Ureter (tissue), 1 donor: ENCODE measurements around the gene ACTL9. TPM values are rescaled to one million over a fixed set of nuclear protein-coding genes. Genes with fewer than 3 reads are reported as not detected.

ENCODE experiments used
- DNase-seq: peaks from one replicate; pipeline ENCODE4 v3.0.0-alpha.2; 2020; ENCODE audit warnings: low spot score
- total RNA-seq: library from RNA; stranded (reverse); gene quantifications from one replicate; pipeline ENCODE4 v1.2.4, GENCODE V29; 2023
- donor health status: DM: yes; HTN: yes; CAD: no.

Gene ACTL9
- total RNA-seq, 1 donor from 2014 or later: not detected

DNA sequence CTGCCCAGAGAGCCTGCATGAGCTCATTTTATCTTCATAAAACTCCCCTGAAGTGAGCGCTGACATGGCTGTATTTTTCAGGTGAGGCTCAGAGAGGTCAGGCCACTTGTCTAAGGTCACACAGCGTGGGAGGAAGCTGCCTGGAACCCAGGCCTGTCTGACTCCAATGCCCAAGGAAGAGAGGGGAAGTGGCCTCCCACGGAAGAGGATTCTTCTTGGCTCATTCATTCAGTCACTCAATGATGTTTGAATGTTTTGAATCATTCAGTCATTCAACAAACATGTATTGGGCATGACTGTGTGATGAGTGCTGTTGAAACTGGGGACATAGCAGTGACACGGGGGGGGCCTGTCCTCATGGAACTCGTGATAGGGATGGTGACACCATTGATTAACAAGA is 12.0 kb downstream of the ACTL9 start:
- DNase-seq: no peak

DNA sequence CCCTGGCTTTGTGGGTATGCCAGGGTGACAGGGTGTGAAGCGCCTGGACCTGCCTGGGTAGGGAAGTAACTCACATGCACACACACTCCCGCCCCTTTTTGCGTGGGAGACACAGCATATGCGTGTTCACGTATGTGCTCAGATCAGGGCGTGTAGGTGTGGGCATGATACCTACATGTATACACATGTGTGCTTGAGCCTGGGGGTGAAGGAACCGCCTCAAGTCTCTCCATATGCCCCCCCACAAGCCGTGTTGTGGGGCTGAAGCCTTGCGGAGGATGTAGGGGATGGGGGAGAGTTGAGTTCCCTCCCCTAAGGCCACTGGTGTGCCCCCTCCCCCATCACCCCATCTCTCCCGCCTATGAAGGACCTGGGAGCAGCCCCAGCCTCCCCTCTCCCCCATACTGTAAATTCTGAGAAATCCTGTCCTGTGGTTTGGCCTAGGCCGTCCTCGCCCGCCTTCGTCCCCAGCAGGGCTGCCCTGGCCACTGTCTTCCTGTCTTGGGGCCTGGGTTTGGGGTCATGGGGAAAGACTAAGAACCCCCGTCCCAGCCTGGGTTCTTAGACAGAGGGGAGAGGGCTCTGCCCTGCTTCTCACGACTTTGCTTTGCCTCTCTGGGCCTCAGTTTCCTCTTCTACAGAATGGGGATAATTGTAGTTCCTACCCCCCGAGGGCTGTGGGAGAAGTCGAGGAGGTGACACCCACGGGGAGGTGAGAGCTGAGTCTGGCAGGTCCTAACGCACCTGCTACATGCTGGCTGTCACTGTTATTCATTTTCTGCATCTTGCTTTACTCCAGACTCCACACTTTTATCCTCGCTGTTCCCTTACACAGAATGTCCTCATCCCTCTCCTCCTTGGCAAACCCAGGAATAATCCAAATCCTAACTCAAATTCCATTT is 14.3 kb downstream of the ACTL9 start:
- DNase-seq: peak; percentile 15

DNA sequence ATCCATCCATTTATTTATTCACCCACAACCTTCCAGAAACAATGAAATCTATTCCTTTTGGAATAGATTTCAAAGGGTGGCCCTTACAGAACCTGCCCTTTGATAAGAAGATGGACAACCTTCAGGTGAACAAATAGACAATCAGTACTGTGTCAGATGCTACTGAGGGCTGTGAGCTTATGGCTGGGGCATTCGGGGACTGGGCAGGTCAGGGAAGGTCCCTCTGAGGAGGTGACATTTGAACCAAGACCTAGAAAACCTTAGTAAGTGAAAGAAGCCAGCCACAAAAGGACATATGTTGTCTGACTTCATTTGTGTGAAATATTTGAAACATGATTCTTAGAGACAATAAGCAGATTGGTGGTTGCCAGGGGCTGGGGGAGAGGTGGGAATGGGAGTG is 15.7 kb downstream of the ACTL9 start:
- no peak for DNase-seq

DNA sequence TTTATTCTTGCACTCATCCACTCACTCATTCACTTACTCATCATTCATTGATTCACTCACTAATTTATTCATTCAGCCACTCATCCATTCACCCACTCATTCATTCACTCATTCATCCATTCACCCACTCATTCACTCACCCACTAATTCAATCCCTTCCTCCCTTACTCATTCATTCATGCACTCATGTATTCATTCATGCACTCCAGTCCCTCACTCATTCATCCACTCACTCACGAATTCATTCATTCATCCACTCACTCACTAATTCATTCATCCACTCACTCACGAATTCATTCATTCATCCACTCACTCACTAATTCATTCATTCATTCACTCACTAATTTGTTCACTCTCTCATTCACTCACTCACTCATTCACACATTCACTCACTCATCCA is 16.1 kb downstream of the ACTL9 start:
- no peak for DNase-seq

DNA sequence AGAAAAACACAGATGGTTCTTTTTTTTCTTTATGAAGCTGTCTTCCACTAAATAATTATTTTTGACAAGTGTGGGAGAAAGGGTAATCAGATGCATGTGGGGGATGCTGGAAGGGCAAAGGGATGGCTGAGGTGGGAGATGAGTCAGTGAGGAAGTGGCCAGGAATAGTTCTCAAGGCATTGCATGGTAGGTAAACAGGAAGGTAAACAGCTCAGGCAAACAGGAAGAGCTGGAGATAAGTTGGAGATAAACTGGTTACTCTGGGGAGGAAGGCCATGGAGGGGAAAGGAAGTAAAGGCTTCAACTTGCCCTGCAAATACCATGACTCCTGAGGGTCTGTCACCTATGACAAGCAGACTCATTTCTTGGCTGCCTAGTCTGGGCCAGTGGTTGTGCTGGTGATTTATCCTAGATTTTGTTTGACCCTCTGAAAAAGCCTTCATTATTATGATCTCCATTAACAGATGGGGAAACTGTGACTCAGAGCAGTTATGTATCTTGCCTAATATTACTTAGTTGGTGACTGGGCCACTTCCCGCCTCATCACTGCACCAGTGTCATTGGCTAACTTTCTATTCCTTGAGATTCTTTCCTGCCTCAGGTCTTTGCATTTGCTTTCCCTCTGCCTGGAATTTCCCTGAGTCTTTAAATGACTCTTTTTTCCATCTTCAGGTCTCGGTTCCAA is 17.1 kb downstream of the ACTL9 start:
- no peak for DNase-seq

DNA sequence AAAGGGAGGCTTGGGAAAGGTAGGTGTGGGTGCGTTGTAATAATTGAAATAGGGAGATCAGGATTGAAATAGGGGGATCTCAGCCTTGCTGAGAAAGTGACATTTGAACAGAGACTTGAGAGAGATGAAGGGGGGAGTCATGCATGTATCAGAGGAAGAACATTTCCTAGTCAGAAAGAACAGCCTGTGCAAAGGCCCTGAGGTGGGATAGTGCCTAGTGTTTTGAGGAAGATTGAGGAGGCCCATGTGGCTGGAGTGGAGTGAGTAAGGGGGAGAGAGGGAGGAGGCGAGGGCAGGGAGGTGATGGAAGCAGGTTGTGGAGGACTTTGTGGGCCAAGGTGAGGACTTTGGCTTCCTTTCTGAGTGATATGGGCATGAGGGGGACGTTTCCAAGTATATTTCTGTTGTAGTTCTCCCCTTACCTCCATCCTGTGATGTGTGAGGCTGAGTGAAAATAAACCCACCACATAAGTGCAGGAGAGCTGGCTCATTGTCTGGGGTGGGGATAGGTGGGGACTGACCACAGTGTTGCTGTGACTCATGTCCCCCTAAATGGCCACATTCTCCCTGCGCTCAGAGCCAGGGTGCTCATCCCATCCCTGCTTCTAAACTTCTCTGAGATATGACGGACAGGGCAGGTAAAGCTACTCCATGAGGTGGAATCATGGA is 17.8 kb downstream of the ACTL9 start:
- no peak for DNase-seq

DNA sequence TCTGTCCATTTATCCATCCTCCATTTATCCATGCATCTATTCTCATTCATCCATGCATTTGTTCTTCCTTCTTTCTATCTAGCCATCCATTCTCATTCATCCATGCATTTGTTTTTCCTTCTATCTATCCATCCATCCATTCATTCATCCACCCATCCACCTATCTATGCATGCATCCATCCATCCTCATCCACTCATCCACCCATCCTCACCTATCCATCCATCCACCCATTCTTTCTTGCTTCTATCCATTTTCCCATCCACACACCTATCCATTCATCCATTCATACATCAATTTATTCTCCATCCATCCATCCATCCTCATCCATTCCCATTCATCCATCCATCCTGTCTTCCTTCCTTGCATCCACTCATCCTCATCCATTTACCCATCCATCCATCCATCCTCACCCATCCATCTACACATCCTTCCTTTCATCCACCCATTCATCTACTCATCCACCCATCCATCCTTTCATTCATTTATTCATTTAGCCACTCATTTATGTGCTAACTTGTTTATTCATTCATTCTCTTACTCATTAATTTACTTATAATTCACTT is 20.3 kb downstream of the ACTL9 start:
- no peak for DNase-seq

DNA sequence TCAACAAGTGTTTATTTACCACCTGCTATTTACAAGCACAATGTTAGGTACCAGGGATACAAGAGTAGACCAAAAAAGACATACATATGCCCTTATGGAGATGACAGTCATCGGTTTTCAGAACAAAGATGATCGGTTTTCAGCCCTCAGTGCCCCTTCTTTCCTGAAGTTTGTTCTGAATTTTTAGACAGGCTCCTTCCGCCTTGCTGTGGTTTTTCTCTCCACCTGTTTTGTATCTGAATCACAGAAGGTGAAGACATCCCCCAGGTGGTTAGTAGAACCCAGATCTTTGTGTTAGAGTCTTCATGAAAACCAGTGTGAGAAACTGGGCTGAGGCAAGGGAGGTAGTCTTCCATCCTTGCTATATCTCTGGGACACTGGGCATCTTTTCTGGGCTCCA is 23.5 kb downstream of the ACTL9 start:
- DNase-seq: no peak

DNA sequence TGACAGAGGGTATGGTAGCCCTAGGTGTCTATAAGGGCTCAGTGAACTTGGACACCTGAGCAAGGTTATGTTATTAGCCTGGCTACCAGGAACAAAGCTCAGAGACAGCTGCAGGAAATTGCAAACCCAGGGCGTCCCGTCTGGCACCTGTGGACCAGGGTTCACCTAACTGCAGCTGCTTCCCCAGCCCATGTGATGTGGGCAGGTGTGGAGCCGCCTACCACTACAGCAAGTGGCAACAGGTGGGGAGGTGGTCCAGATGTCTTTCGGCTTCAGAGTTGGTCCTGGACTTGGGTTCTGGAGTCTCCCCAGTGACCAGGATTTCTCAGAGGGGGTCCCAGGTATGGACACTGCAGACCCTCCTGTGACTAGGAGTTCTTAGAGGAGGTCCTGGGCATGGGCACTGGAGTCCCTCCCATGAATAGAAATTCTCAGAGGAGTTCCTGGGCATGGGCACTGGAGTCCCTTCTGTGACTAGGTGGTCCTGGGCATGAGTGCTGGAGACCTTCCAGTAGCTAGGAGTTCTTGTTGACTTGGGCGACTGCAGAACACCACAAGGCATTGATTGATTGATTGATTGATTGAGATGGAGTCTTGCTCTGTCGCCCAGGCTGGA is 25.2 kb downstream of the ACTL9 start:
- DNase-seq: no peak

DNA sequence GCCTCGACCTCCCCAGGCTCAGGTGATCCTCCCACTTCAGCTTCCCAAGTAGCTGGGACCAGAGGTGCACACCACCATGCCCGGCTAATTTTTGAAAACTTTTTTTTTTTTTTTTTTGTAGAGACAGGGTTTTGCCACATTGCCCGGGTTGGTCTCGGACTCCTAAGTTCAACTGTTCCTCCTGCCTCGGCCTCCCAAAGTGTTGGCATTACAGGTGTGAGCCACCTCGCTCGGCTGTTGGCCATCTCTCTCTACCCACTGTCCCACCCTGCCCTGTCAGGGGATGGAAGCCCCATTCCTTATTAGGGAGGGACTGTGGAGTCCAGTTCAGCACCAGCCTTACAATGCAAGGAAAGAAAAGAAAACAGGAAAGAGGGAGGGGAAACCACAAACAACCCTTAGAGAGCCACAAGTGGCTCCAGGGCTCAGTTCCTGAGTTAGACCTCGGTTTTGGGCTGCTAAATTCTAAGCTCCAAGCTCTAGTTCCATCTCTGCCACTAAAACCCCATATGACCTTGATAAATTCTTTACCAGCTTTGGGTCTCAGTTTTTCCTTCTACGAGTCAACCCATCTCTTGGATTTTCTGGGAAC is 31.7 kb downstream of the ACTL9 start:
- no peak for DNase-seq

DNA sequence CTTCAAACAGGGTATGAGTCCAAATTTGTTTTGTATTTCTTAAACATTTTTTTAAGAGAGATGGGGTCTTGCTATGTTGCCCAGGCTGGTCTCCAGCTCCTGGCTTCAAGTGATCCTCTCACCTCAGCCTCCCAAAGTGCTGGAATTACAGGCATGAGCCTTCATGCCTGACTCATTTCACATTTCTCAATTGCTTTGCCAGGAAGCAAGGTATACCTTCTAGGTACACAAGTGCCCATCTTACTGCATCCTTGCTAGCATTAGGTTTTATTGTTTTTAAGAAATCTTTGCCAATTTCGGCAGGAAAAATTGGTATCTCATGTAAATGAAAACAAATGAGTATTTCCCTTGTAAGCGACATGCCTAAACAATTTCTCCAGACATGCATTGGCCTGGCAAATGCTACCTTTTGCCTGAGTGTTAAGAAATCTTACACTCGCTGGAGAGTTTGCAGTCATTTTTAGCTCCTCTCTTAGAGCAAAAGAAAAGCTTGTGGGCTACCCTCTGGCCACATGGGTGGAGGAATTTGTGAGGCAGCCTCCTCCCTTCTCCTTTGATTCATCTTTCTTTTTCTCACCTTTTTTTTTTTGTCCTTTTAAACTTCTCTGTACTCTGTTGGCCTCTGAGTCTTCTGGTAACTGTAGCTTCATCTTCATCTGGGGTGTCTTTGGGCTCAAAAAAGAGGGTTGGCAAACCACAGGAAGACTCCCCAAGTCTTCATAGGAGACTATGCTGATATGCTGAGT is 33.0 kb downstream of the ACTL9 start:
- no peak for DNase-seq

DNA sequence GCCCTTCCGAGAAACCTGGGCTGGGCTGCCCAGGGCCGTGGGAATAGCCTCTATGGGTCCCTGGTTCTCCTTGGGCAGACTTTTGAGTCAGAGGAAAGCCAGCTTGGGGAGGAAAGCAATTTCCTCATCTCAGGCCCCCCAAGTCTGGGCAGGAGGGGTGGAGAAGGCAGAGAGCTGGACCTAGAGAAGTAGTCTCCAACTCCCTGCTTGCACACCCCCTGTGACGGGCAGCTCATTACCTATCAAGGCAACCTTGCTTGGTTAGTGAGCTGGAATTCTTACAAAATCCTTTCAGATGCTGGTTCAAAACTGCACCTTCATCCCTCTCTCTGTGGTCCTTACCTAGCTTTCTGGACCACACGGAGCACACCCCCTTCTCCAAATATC is 33.9 kb downstream of the ACTL9 start:
- no peak for DNase-seq

DNA sequence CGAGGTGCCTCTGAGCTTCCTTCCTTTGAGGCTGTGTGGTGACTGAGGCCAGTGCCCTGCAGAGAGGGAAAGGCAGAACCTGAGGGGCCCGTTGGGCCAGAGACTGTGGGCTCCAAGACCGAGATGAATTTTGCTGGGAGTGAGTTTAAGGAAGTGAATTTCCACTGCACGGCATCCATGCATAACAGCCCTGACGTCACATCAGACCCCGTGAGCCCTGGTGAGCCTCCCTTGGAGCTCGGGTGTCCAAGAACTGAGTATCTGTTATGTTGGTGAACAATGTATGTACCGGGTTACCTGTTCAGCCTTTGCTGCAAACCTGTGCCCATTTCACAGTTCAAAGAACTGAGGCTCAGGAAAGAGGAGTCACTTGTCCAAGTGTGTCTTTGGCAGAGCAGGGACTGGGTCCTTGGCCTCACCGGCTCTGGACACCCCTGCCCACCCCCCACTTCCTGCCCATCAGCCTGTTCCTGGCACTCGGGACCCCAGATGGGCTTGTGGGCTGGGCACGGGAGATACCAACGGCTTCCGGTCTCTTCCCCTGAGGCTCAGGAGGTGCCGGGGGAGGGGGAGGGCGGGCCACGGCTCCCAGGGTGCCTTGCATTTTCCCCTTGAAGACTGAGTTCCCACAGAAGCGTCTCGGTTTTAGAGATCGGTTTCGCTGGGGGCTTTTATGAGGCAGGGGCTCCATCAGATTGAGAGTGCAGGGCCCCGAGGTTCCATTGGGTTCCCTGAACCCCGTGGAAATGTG is 34.5 kb downstream of the ACTL9 start:
- DNase-seq: no peak

DNA sequence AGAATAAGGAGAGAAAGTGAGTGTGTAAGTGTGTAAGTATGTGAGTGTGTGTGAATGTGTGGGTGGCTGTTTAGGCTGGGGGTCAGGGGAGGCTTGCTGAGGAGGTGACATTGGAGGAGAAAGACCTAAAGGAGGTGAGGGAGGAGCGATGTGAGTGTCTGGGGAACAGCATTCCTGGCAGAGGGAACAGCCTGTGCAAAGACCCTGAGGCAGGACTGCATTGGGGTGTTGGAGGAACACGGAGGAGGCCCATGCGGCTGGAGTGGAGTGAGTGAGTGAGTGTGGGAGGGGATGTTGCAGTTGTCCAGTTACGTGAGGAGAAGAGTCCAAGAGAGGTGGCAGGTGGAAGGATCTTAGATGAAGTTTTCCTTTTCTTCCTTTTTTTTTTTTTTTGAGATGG is 36.3 kb downstream of the ACTL9 start:
- no peak for DNase-seq

DNA sequence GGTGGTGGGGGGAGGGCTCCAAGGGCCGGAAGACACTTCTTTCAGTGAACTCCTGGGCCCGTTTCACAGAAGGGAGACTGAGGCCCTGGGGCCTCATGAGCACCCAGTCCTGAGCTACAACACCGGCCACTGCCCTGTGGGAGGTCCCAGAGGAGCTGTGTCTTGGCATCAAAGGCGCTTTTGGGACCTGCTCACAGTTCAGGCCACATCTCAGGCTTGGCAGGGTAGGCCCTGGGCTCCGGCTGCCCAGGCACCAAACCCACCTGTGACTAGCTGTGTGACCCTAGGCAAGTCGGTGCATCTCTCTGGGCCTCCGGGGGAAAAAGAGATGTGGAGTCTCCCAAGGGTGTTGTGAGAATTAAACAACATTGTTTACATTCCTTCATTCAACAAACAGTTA is 38.7 kb downstream of the ACTL9 start:
- DNase-seq: no peak

DNA sequence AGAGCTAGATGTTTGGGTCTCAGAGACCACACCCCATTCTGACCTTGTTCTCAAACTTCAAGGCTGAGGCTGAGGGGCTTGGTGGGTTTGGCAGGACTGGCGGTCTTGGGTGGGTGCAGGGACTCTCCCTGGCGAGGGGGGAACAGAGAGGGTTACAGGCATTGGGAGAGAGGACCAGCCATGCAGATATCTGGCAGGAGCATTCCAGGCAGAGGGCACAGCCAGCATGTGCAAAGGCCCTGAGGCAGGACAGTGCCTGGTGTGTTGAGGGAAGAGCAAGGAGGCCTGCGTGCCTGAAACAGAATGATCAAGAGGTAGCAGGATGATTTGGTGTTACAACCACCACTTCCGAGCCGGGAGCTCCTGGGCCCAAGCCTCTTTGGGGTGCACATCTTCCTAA is 40.7 kb downstream of the ACTL9 start:
- no peak for DNase-seq

DNA sequence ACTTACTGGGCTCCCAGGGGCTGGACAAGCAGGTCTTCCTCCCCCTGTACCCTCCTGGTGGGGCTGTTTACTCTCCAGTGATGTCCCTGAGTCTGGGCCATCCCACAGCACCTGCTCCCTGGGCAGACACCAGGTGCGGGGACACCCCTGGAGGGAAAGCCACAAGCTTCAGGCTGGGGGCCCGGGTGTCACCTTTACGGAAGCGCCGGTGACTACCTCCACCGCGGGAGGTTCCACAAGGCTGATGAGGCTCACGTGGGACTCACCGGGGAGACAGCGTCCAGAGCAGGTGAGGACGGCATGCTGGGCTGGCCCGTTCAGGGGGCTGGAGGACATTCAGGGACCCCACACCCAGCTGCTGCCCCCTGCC is 43.3 kb downstream of the ACTL9 start:
- no peak for DNase-seq

DNA sequence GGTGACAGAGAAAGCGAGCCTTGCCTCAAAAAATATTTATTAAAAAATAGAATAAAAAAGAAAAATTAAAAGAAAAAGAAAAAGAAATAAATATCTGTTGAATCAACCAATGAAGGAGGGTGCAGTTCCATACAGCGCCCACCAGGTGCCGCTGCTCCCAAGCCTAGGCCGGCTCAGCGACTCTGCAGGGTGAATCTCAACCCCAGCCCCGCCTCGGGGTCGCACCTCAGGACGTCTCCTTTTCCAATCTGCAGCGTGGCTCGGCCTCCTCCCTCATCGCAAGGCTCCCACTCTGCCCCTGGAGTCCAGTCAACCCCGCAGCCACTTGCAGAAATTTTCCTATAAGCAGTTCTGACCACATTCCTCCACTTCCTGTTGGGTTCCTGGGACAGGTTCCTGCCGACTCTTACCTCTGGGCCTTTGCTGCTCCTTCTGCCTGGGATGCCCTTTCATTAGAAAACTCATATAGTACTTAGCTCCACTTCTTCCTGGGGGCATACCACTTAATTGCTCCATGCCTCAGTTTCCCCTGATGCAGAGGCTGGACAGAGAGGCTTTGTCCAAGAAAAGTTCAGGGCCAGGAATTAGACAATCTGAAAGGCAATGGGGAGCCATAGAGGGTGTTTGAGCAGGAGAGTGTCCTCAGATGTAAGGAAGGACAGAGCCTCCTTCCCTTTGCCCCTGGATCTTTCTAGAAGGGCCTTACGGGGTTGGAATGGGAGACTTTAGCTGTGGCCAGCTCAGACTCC is 43.8 kb downstream of the ACTL9 start:
- DNase-seq: peak; percentile 58

DNA sequence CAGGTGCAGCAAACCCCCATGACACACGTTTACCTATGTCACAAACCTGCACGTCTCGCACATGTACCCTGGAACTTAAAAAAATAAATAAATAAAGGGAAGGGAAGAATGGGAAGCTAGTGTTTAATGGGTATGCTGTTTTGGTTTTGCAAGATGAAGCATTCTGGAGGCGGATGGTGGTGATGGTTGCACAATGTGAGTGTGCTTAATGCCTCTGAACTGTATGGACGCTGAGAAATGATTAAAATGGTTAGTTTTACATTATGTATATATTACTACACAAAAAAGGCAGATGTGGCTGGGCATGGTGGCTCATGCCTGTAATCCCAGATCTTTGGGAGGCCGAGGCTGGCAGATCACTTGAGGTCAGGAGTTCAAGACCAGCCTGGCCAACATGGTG is 50.4 kb downstream of the ACTL9 start:
- no peak for DNase-seq
